Sigmoid colon (tissue), 7 donors: ENCODE data around the gene SF1. TPM values are rescaled to one million over a fixed set of nuclear protein-coding genes. Genes with fewer than 3 reads are reported as not detected.

Experiments
- DNase-seq: peaks from one replicate; pipeline ENCODE4 v3.0.0-alpha.2; 2019
- H3K27ac ChIP-seq, 4 donors: fragments of 200-600 bp; sonication (generic); one replicate each; pipeline ENCODE4 v1.5.1; 2016 to 2019; ENCODE audit warnings: mild to moderate bottlenecking in 1 of 4
- H3K27me3 ChIP-seq, 3 donors: fragments of 200-600 bp; sonication (generic); one replicate each; pipeline ENCODE4 v1.5.1; 2019; ENCODE audit warnings: mild to moderate bottlenecking in 1 of 3
- H3K36me3 ChIP-seq, 4 donors: fragments of 200-600 bp; sonication (generic); one replicate each; pipeline ENCODE4 v1.5.1; 2016 to 2019
- H3K4me1 ChIP-seq, 4 donors: fragments of 200-600 bp; sonication (generic); one replicate each; pipeline ENCODE4 v1.5.1; 2017 to 2019
- H3K4me3 ChIP-seq, 4 donors: fragments of 200-600 bp; sonication (generic); one replicate each; pipeline ENCODE4 v1.5.1; 2017 to 2019; ENCODE audit warnings: mild to moderate bottlenecking in 2 of 4, moderate library complexity in 1 of 4
- H3K9me3 ChIP-seq, 4 donors: fragments of 200-600 bp in 3 of 4; sonication (generic) in 3 of 4; one replicate each; pipeline versions ENCODE4 v1.5.1 to v1.6.1; 2013 to 2019
- EP300 ChIP-seq, 4 donors: sonication (generic); formaldehyde crosslinking; IDR thresholded peaks; one replicate each; pipeline ENCODE4 v1.6.1; 2017; ENCODE audit warnings: antibody characterized with exemption in 4 of 4
- POLR2A ChIP-seq, 2 donors: fragments of 450-650 bp; IDR thresholded peaks; one replicate each; pipeline ENCODE4 v1.6.1; 2016; ENCODE audit warnings: antibody characterized with exemption in 2 of 2, mild to moderate bottlenecking in 2 of 2, moderate library complexity in 2 of 2
- POLR2AphosphoS5 ChIP-seq, 4 donors: sonication (generic); formaldehyde crosslinking; IDR thresholded peaks; one replicate each; pipeline ENCODE4 v1.6.1; 2017; ENCODE audit warnings: antibody characterized with exemption in 4 of 4
- WGBS, 2 donors: extraction: QIAGEN DNeasy Blood & Tissue Kit; methylation state at CpG; one replicate each; pipeline ENCODE4 v1.1.7; 2013; 5-methylcytosine and 5-hydroxymethylcytosine counted together
- intact Hi-C: fragments of 100-400 bp; cut with DNase I; formaldehyde crosslinking; loops from one replicate; pipeline ENCODE4 v1.15.1; 2023
- polyA plus RNA-seq, 3 donors: library from polyadenylated mRNA; stranded (reverse); fragments of 200-250 nt; gene quantifications; one replicate each; pipeline ENCODE4 v1.2.3, GENCODE V29; 2013
- total RNA-seq, 4 donors: library from RNA; depleted of rRNA; stranded (reverse); fragments of >200 nt; gene quantifications; one replicate each; pipeline ENCODE4 v1.1.0, GENCODE V29; 2016
- TF ChIP-seq, protein P1 (sequence below), 4 experiments: fragments of 450-650 bp in 3 of 4; fragments of 200-600 bp in 1 of 4; IDR thresholded peaks; one replicate each; pipeline ENCODE4 v1.5.1; 2016 to 2019; ENCODE audit warnings: antibody characterized with exemption in 4 of 4, mild to moderate bottlenecking in 3 of 4, moderate library complexity in 2 of 4
- donor health status: healthy with polysubstance abuse.
- donor health status: Bipolar disorder and iron deficiency.
- donor health status: healthy.

The SF1 gene
- total and polyA plus RNA-seq, 7 donors: 36.5 to 381 (median 185) TPM

DNA sequence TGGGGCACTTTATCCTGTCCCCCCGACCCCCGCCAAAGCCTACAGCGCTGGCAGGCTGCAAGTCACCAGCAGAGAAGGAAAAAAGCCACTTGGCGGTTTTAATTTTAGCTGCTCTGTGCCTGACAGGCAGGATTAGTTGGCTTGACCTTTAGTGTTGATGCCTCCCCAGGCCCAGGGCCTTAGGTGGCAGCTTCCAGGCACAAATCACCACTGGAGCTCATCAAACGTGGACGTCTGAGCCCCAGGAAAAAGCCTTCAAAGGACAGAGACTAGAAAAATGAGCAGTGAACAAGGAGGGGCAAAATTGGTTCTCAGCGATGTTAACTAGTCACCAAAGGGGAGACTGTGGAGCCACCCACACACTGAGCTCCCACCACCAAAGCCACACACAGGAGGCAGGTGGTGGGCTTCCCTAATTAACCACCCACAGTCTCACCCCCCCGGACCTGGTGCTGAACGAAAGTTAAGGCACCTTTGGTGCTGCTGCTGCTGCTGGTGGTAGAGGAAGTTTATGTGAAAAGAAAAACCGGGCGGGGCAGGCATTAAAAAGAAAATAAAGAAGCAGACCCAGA lies 14.2 kb downstream of the SF1 start:
- Histone ChIP-seq H3K4me1 (peaks cover 0 to 79% (median 71%) of the 10 kb centered on the region in 4 donors), H3K36me3 (peaks cover 48 to 62% (median 57%) of the 10 kb centered on the region in 4 donors), H3K9me3 (no peaks in the 10 kb centered on the region), H3K4me3 (no peak overlapping the region), H3K27me3 (no peaks in the 10 kb centered on the region), H3K27ac (peak overlapping the region; percentile 79 to 88 (median 82))
- 43 to 69% methylated on average over 11 of the region's 11 CpGs for WGBS, 2 donors
- no peak for TF ChIP-seq EP300 (IDR thresholded peaks at IDR 0.05)
- no peak for TF ChIP-seq POLR2A (IDR thresholded peaks at IDR 0.05)
- TF ChIP-seq, protein P1, sequence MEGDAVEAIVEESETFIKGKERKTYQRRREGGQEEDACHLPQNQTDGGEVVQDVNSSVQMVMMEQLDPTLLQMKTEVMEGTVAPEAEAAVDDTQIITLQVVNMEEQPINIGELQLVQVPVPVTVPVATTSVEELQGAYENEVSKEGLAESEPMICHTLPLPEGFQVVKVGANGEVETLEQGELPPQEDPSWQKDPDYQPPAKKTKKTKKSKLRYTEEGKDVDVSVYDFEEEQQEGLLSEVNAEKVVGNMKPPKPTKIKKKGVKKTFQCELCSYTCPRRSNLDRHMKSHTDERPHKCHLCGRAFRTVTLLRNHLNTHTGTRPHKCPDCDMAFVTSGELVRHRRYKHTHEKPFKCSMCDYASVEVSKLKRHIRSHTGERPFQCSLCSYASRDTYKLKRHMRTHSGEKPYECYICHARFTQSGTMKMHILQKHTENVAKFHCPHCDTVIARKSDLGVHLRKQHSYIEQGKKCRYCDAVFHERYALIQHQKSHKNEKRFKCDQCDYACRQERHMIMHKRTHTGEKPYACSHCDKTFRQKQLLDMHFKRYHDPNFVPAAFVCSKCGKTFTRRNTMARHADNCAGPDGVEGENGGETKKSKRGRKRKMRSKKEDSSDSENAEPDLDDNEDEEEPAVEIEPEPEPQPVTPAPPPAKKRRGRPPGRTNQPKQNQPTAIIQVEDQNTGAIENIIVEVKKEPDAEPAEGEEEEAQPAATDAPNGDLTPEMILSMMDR (IDR thresholded peaks at IDR 0.05): no peak
- TF ChIP-seq POLR2AphosphoS5 (IDR thresholded peaks at IDR 0.05): no peak
- intact Hi-C loops: loop anchor here (1.0 kb wide), 1 partner anchor 22 kb away; no protein-coding TSS in a partner anchor
- no peak for DNase-seq

DNA sequence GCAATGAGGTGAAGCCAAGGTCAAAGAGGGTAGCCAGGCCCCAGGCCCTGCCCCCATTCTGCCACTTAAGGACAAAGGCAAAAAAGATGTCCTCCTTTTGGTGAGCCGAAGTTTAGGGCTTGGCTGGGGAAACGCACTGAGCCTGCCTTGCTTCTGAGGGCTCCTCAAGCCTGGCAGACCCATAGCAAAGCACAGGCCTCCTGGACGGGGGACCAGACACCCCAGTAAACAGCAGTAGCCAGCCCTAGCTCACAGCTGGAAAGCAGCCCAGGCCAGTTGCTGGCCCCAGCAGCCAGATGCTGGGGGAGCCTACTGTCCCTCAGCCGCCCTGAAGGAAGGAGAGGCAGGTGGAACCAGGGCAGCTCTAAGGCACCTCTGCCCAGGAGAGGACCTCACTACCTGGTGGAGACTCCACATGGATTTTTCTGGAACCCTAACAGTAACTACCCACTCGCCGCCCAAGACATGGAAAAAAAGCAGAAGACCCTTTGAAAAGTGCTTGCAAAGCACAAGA lies 14.8 kb downstream of the SF1 start:
- WGBS, 2 donors: 66 to 84% methylated on average over 6 of the region's 6 CpGs
- H3K4me3 ChIP-seq: no peak overlapping the region
- intact Hi-C loops: loop anchor here (1.0 kb wide), 1 partner anchor 21 kb away; no protein-coding TSS in a partner anchor
- H3K27ac ChIP-seq: peak overlapping the region; percentile 79 to 88 (median 82)
- peak; percentile 83 for DNase-seq
- no peaks in the 10 kb centered on the region for H3K9me3 ChIP-seq
- TF ChIP-seq, protein P1 (IDR thresholded peaks at IDR 0.05): no peak
- TF ChIP-seq EP300 (IDR thresholded peaks at IDR 0.05) (no peak), POLR2AphosphoS5 (IDR thresholded peaks at IDR 0.05) (peak in 2 of 4 donors; percentile 20 to 46)
- peaks cover 0 to 84% (median 76%) of the 10 kb centered on the region in 4 donors for H3K4me1 ChIP-seq
- H3K36me3 ChIP-seq: peaks cover 42 to 57% (median 52%) of the 10 kb centered on the region in 4 donors
- no peaks in the 10 kb centered on the region for H3K27me3 ChIP-seq

DNA sequence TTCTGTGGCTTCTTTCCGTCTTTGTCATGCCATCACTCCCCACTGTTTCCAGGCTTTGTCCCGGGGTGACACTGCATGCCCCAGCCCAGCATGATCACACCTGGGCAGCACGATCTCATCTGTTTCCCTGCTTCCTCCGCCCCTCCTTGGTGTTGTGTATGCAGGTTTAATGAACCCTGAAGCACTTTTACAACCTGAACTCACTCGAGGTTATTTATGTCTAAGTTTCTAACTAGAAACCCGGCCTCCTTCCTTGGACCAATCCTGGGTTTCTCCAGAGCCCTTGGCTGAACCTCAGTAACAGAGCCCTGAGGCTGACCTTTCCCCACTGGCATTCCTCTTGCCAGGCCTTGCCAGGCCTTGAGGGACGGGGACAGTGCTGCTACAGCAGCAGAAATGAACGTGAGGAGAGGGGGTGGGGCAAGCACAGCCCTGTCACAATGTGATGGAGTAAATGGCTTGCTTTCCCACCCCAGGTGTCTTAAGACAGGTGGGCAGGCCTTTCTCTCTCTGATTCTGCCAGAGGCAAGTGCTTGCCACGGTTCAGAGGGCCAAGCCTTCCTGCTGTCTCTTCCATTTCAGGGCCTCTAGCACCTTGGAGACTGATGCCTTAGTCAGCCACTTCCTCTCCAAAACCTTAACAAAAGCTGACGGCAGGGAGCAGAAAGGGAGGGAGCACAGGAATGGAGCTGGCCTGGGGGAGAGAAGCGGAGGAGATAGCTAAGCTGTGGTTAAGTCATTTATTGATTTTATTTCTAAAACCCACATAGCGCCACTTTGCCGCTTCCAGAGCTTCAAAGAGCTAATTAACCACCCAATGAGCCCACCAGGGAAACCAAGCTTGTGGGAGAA lies 15.4 kb downstream of the SF1 start:
- intact Hi-C loops: no loop called here
- no peaks in the 10 kb centered on the region for H3K9me3 ChIP-seq
- H3K36me3 ChIP-seq: peaks cover 36 to 50% (median 45%) of the 10 kb centered on the region in 4 donors
- 41 to 56% methylated on average over 13 of the region's 13 CpGs for whole genome bisulfite sequencing, 2 donors
- H3K4me3 ChIP-seq: no peak overlapping the region
- peaks cover 0 to 86% (median 79%) of the 10 kb centered on the region in 4 donors for H3K4me1 ChIP-seq
- peak; percentile 74 for DNase-seq
- peak in 2 of 4 donors; percentile 11 to 39 for TF ChIP-seq POLR2AphosphoS5 (IDR thresholded peaks at IDR 0.05)
- no peak for TF ChIP-seq POLR2A (IDR thresholded peaks at IDR 0.05)
- TF ChIP-seq, protein P1 (IDR thresholded peaks at IDR 0.05): no peak
- TF ChIP-seq EP300 (IDR thresholded peaks at IDR 0.05): no peak
- no peaks in the 10 kb centered on the region for H3K27me3 ChIP-seq
- peak overlapping the region; percentile 79 to 88 (median 82) for H3K27ac ChIP-seq

DNA sequence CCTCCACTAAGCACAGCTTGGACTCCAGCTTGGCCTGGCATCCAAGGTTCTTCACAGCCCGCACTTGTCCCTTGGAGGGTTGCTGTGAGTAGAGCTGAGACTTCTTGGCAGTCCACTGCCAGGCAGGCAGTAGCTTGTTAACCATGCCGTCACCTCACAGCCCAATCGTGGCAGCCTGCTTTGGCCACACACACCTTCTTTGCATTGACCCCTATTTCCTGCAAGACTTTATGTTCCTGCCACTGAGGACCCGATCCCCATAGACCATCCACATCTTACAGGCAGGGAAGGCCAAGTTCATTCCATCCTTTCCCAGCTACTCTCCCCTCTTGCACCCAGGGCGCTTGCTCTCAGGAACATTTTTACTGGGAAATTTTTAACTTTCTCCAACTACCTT lies 16.1 kb downstream of the SF1 start:
- Histone ChIP-seq H3K27ac (peak overlapping the region; percentile 79 to 88 (median 82)), H3K36me3 (peaks cover 29 to 44% (median 39%) of the 10 kb centered on the region in 4 donors)
- TF ChIP-seq POLR2AphosphoS5 (IDR thresholded peaks at IDR 0.05) (peak in 1 of 4 donors; percentile 26), POLR2A (IDR thresholded peaks at IDR 0.05) (no peak), EP300 (IDR thresholded peaks at IDR 0.05) (no peak)
- TF ChIP-seq, protein P1 (IDR thresholded peaks at IDR 0.05): no peak

More for the DNA sequence above, 16.1 kb downstream of the SF1 start:
- Histone ChIP-seq H3K4me3 (no peak overlapping the region), H3K27me3 (no peaks in the 10 kb centered on the region), H3K9me3 (no peaks in the 10 kb centered on the region), H3K4me1 (peaks cover 0 to 81% (median 76%) of the 10 kb centered on the region in 4 donors)
- peak; percentile 65 for DNase-seq
- WGBS, 2 donors: 65 to 77% methylated on average over 5 of the region's 5 CpGs
- intact Hi-C loops: no loop called here
